ENCODE results near the gene SLC34A1.
"Not testable (repeated sequence)": the region's sequence is repeated elsewhere in the genome, so short reads cannot be mapped to it uniquely, and the experiment has no call there.

The SLC34A1 gene

DNA sequence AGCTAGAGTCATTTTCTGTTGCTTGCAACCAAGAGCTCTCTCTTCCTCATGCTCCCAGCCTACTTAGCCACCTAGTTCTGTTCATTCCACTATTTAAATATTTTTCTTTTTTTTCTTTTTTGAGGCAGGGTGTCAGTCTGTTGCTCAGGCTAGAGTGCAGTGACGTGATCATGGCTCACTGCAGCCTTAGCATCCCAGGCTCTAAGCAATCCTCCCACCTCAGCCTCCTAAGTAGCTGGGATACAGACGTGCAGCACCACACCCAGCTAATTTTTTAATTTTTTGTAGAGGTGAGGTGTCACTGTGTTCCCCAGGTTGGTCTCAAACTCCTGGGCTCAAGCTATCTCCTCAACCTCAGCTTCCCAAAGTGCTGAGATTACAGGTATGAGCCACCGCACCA, 30.2 kb downstream of the SLC34A1 start:
- no peak for DNase-seq

DNA sequence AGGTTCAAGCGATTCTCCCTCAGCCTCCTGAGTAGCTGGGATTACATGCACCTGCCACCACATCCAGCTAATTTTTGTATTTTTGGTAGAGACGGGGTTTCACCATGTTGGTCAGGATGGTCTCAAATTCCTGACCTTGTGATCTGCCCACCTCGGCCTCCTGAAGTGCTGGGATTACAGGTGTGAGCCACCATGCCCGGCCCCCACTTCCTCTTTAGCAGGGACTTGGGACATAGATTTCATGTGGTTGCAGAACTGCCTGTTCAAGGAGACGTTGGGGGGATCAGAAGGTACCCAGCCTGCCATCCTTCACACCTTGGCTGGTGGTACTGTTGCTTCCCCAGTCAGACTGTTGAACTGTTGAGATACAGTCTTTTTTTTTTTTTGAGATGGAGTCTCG, 32.8 kb downstream of the SLC34A1 start:
- not testable (repeated sequence) for DNase-seq

DNA sequence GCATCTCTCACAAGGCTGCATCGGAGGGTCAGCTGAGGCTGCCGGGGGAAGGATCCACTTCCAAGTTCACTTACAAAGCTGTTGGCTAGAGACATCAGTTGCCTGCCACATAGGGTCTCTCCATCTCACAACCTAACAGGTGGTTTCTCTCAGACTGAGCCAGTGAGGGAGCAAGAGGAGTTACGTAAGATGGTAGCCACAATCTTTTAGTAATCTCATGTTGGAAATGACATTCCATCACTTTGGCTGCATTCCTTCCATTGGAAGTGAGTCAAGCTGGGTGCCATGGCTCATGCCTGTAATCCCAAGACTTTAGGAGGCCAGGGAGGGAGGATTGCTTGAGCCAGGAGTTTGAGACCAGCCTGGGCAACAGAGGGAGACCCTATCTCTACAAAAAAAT, 34.8 kb downstream of the SLC34A1 start:
- DNase-seq, result no peak

GRCh38 chr5:177420472-177420871, 36.2 kb downstream of the SLC34A1 start:
- DNase-seq, result not testable (repeated sequence)

DNA sequence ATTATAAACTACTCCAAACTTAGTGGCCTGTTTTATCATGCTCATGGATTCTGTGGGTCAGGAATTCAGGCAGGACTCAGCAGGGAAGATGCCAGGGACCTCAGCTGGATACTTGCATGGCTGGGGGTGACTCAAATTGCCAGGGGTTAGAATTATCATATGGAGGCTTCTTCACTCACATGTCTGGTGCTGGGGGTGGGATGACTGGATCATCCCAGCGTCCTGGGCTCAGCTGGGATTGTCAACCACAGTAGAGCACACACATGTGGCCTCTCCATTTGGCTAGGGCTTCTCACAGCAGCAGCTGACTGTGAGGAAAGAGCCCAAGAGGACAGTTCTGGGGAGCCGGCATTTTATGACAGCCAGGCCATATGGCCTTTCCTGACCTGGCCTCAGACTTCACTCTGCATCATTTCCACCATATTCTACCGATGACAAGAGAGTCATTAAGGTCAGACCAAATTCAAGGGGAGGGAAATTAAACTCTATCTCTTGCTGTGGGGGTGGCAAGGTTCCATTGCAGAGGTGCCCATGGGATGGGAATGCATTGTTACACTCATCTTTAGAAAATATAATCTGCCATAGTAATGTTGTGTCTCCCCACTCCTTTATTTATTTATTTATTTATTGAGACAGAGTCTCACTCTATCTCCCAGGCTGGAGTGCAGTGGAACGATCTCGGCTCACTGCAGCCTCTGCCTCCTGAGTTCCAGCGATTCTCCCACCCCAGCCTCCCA, 37.0 kb downstream of the SLC34A1 start:
- DNase-seq, result no peak

DNA sequence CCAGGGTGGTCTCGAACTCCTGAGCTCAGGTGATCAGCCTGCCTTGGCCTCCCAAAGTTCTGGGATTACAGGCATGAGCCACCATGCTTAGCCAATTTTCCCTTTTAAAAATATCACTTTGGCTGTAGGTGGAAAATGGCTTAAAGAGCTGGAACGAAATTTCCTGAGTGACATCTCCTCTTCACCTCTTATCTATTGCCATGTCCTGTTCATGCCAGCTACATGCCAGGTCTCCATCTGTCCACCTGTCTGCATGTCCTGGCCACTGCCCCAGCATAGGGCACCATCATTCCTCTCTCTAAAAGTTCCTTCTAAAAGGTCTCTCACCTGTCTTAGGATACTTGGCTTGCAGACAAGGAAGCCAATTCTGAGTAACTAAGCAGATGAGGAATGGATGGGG, 39.4 kb downstream of the SLC34A1 start:
- DNase-seq, result no peak

DNA sequence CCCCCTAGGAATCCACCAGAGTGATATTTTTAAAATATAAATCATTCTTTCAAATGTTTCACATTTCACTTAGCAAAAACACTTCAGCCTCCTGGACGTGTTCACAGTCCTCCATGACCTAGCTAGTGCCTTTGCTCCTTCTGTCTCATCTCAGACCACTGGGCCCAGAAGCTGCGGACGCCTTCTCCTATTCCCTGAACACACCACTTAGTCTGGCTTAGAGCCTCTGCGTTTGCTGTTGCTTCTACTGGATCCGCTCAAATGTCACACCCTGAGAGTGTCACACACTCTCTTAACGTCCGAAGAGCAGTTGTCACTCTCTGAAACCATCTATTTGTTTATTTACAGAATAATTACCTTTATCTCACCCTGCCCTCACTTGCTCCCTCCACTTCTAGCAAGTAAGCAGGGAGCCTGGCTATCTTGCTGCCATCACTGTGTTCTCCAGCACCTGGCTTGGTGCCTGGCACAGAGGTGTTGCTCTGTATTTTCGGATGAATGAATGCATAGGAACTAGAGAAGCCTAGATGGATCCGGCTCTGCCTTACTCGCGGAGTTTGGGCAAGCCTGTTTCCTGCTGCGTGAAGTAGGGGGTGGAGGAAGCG, 41.1 kb downstream of the SLC34A1 start:
- DNase-seq, result no peak

DNA sequence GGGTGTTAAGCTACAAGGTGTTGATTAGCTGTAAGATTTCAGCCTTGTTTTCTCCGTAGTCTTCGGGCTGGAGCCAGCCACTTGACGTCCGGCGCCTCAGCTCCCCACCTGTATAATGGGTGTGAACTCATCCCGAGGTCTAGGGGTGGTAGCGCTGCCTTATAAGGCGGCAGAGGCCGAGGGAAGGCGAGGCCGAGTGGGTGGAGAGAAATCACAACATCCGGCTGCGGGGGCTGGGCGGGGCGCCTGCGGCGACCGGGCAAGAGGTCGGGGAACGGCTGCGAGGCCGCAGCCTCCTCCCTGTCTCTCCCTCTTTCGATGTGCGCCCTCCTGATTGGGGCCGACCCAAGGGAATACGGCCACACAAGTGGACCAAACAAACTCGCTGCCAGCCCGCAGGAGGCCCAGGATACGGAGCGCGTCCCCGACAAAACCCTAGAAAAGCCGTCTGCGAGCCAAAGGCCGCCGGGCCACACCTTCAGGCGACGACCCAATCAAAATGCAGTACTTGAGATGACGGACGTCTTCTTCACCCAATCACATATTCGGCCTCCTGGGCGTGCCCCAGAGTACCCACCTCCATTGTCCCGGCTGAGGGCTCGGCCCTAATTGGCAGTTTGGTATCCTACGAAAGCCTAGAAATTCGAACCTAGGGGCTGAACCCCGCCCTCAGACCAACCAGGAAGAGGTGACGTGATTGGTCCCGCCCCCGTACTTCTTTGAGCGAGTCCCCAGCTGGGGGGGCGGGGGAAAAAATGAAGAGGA, 41.7 kb downstream of the SLC34A1 start:
- DNase-seq, result peak; percentile 98

DNA sequence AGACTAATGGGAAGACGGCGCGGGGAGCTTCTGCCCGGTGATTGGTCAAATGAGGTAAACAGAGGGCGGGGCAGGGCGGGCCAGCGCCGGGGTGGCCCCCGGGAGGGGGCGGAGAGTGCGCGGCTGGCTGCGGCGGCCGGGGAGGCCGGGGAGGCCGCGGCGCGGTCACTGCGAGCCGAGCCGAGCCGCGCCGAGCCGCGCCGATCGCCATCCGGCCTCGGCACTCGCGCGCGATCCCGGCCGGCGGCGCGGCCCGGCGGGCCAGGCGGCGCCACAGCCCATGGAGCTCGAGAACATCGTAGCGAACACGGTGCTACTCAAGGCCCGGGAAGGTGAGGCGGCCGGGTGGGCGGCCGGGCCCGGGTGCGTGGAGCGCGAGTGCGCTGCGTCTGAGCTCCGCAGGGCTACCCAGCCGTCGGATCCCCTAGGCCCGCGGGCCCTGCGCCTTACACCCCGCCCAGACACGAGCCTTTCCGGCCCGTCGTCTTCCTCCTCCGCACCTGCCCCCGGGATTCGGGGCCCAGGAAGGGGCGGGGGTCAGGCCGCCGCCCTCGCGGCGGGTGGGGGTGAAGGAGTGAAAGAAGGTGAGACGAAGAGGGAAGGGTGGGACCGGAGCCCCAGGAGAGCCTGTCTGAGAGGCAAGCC, 42.5 kb downstream of the SLC34A1 start, which contains the start of gene GRK6:
TSS of gene GRK6 (plus strand) at position 111 of the 645 bp plus-strand sequence. CDS start at position 281, 170 bp downstream.
- no peak for DNase-seq

DNA sequence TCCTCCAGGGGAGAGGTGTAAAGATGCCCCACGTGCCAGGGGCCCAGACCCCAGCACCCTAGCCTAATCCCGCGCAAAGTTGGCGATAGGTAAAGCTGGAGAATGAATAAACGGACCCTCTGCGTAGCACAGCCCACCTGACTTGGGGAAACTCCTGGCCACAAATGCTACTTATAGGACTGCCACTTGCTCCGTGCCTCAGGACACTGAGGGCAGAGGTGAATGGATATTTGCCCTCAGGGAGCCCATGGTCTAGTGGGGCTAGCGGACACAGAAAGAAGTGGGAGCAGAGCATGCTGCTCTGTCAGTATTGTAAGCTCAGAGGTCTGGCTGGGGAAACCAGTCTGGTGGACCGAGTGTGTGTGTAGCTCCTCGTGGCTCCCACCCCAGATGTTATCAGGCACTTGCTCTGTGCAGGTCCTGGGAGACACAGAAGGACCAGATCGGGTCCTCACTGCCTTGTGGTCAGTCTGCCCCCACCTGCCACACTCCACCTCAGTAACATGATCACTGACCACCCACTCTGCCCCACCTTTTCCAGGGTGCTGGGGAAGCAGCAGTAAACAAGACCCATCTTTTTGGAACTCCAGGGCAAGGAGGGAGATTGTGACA, 43.1 kb downstream of the SLC34A1 start:
- no peak for DNase-seq

GRCh38 chr5:177427919-177428573, 43.8 kb downstream of the SLC34A1 start:
- no peak for DNase-seq

- no peak for DNase-seq
Observed at GRCh38 chr5:177428574-177429217, 44.5 kb downstream of the SLC34A1 start.

DNA sequence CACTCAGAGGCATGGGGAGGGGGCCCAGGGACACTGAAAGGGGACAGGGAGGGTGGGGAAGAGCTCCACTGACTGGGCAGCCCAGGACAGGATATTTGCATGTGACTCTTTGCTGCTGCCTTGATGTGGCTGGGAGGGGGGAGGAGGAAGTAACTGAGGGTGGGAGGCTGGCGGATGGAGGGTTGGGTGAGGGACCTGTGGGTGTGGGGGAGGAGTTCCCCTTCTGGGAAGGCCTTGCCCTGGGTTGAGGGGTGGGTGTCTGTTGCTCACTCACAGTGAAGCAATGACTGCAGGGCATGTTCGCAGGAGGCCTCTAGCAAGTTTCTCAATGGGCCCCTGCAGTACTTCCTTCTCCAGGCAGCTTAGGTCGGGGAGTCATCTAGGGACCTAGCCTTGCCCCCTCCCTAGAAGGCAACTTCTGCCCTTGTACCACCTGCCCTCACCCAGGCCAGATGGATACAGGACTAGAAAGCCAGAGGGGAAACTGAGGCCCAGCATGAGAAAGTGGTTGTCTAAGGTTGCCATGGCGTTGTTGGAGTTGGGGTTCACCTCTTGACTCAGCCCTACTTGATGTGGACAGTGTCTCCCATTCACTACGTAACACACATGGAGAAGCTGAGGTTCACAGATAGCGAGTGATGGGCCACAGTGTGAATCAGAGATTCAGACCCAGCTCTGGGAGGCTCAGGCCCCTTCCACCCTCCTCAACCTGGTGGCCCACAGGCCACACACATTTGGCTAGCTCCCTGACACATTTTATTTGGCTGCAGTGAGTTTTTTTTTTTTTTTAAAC, 45.2 kb downstream of the SLC34A1 start:
- DNase-seq, result no peak

GRCh38 chr5:177430140-177430951, 46.1 kb downstream of the SLC34A1 start:
- DNase-seq, result no peak

DNA sequence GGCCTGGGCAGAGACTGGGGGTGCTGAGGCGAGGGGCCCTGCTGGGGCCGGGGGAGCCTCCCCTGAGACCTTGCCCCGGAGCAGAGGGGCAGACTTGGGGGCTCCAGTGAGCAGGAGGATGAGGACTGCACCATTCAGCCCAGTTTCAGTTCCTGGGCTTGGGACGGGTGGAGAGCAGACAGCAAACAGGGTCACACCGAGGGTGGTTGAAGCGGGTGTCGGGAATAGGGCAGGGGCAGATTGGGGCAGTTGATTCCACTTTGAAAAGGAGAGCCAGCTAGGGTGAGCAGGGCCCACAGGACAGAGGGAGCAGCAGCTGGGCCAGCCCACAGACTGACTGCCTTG, 46.7 kb downstream of the SLC34A1 start:
- no peak for DNase-seq

- DNase-seq, result no peak
Observed at GRCh38 chr5:177431317-177432142, 47.3 kb downstream of the SLC34A1 start.

- no peak for DNase-seq
Observed at GRCh38 chr5:177432143-177432838, 48.1 kb downstream of the SLC34A1 start.

DNA sequence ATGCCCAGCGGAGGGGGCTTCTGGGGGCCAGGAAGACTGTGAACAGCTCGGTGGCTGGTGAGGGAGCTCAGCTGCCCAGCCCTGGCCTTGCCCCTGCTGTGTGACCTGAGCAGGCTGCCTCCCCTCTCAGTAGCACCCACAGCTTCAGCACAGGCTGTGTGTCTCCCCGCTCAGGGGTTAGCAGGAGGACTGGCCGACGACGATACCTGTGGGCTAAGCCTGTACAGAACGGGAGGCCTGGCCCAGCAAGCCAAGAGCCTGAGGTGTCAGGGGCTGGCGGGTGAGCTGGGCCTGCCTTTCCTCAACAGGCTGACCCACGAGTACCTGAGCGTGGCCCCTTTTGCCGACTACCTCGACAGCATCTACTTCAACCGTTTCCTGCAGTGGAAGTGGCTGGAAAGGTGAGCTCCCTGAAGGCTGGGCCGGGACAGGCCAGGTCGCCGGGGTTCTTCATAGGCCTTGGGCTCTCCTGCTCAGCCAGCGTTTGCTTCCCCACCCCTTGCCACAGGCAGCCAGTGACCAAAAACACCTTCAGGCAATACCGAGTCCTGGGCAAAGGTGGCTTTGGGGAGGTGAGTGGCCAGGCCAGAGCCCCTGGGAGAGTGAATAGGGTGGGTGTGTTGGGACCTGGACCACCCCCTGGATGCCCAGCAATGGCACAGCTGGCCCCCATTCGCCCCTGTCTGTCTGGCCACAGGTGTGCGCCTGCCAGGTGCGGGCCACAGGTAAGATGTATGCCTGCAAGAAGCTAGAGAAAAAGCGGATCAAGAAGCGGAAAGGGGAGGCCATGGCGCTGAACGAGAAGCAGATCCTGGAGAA, 48.8 kb downstream of the SLC34A1 start:
- DNase-seq, result no peak
